Cardiac muscle cell (in vitro differentiated cells and primary cell): ENCODE results near the gene CHAC1. TPM values are rescaled to one million over a fixed set of nuclear protein-coding genes. Genes with fewer than 3 reads are reported as not detected.
A peak's percentile ranks its signal among the peaks of the same experiment; 100 is the strongest.

ENCODE experiments used
- DNase-seq, 2 donors: peaks; one replicate each; pipeline versions ENCODE4 v3.0.0 to v3.0.0-alpha.2; 2010 to 2017; ENCODE audit warnings: low read depth in 1 of 2, low spot score in 1 of 2
- H3K27ac ChIP-seq: fragments of 200-600 bp; sonication (generic); 2 replicates; pipeline ENCODE4 v1.5.1; 2016
- H3K27me3 ChIP-seq: fragments of 200-600 bp; sonication (generic); 2 replicates; pipeline ENCODE4 v1.6.0; 2016; ENCODE audit warnings: control low read depth
- H3K36me3 ChIP-seq: fragments of 200-600 bp; sonication (generic); 2 replicates; pipeline ENCODE4 v1.5.1; 2016; ENCODE audit warnings: control low read depth
- H3K4me1 ChIP-seq: fragments of 200-600 bp; sonication (generic); 2 replicates; pipeline ENCODE4 v1.8.1; 2017; ENCODE audit warnings: low read depth, mild to moderate bottlenecking, mixed run types
- H3K4me3 ChIP-seq: fragments of 200-600 bp; sonication (generic); 2 replicates; pipeline ENCODE4 v1.5.1; 2016; ENCODE audit warnings: mild to moderate bottlenecking
- H3K9me3 ChIP-seq: fragments of 200-600 bp; sonication (generic); 2 replicates; pipeline ENCODE4 v1.5.1; 2017; ENCODE audit warnings: low read depth, mild to moderate bottlenecking, control low read depth
- CTCF ChIP-seq: IDR thresholded peaks from 2 replicates; pipeline ENCODE4 v1.5.1; 2012; ENCODE audit warnings: low read depth, mild to moderate bottlenecking, low read length
- polyA plus RNA-seq: library from polyadenylated mRNA; unstranded; fragments of >200 nt; fragmentation: Nextera tagmentation; extraction: Ambion mirVana; gene quantifications from 2 replicates; pipeline ENCODE4 v1.2.1, GENCODE V29; 2016
- total RNA-seq: library from RNA; depleted of rRNA; stranded (reverse); fragments of >200 nt; gene quantifications from 2 replicates; pipeline ENCODE4 v1.2.3, GENCODE V29; 2016

The CHAC1 gene
- total and polyA plus RNA-seq, 2 experiments from 2014 or later = 5.0 to 6.0 TPM

- no peak for DNase-seq
- peaks cover 11% of the 10 kb centered on the region for H3K4me1 ChIP-seq
- H3K27me3 ChIP-seq = peaks cover 93% of the 10 kb centered on the region
- H3K27ac ChIP-seq = no peak overlapping the region
- H3K4me3 ChIP-seq = peak overlapping the region; percentile 31
- H3K9me3 ChIP-seq = no peaks in the 10 kb centered on the region
- no peaks in the 10 kb centered on the region for H3K36me3 ChIP-seq
- no peak for TF ChIP-seq CTCF
These were observed 27.8 kb upstream of the CHAC1 start for GRCh38 chr15:40925495-40925862.

- peak in 1 of 2 donors; percentile 49 for DNase-seq
- Histone ChIP-seq H3K27ac (no peak overlapping the region), H3K4me3 (peak overlapping the region; percentile 31), H3K36me3 (no peaks in the 10 kb centered on the region), H3K9me3 (no peaks in the 10 kb centered on the region), H3K4me1 (peaks cover 11% of the 10 kb centered on the region), H3K27me3 (peaks cover 99% of the 10 kb centered on the region)
- no peak for TF ChIP-seq CTCF
These were observed 27.2 kb upstream of the CHAC1 start for GRCh38 chr15:40925863-40926658.

- no peaks in the 10 kb centered on the region for H3K9me3 ChIP-seq
- H3K27me3 ChIP-seq = peaks cover 100% of the 10 kb centered on the region
- DNase-seq = no peak
- H3K4me3 ChIP-seq = no peak overlapping the region
- no peaks in the 10 kb centered on the region for H3K36me3 ChIP-seq
- no peak for TF ChIP-seq CTCF
- H3K4me1 ChIP-seq = peaks cover 11% of the 10 kb centered on the region
- no peak overlapping the region for H3K27ac ChIP-seq
These were observed 26.4 kb upstream of the CHAC1 start for GRCh38 chr15:40926659-40927494.

- no peak for DNase-seq
- Histone ChIP-seq H3K4me3 (no peak overlapping the region), H3K9me3 (no peaks in the 10 kb centered on the region), H3K4me1 (peaks cover 11% of the 10 kb centered on the region), H3K27me3 (peaks cover 100% of the 10 kb centered on the region), H3K36me3 (no peaks in the 10 kb centered on the region), H3K27ac (no peak overlapping the region)
- no peak for TF ChIP-seq CTCF
These were observed 25.8 kb upstream of the CHAC1 start for GRCh38 chr15:40927495-40927872.

GRCh38 chr15:40927873-40928806, 25.1 kb upstream of the CHAC1 start:
- Histone ChIP-seq H3K27ac (no peak overlapping the region), H3K27me3 (peaks cover 100% of the 10 kb centered on the region), H3K4me3 (peak overlapping the region; percentile 41), H3K9me3 (no peaks in the 10 kb centered on the region), H3K4me1 (peaks cover 11% of the 10 kb centered on the region), H3K36me3 (no peaks in the 10 kb centered on the region)
- DNase-seq = no peak
- no peak for TF ChIP-seq CTCF
